SK-N-MC (cell line): ENCODE data around the gene TMPRSS3.

Source experiments
- EZH2 ChIP-seq: fragments of 200-600 bp; sonication (generic); IDR thresholded peaks from one replicate; pipeline ENCODE4 v1.6.1; 2017; ENCODE audit warnings: antibody characterized with exemption
- FOXP2 ChIP-seq: optimal IDR thresholded peaks from 2 replicates; pipeline ENCODE3; 2011; ENCODE audit warnings: mild to moderate bottlenecking, moderate library complexity; ENCODE audit not compliant: insufficient read depth; ENCODE audit errors: extremely low read length, control extremely low read depth
- POLR2AphosphoS5 ChIP-seq: IDR thresholded peaks from 2 replicates; pipeline ENCODE4 v1.6.1; 2012; ENCODE audit warnings: mild to moderate bottlenecking, low read depth, low read length, borderline replicate concordance

GRCh38 chr21:42375506-42375905 is 20.3 kb downstream of the TMPRSS3 start:
- TF ChIP-seq POLR2AphosphoS5 = no peak
- no peak for TF ChIP-seq EZH2
- no peak for TF ChIP-seq FOXP2
